ENCODE measurements around the gene ST6GALNAC5.

GRCh38 chr1:76919085-76919484 is 51.8 kb downstream of the ST6GALNAC5 start:
- TF ChIP-seq CTCF (IDR thresholded peaks at IDR 0.05) (no peak), POLR2AphosphoS5 (IDR thresholded peaks at IDR 0.05) (no peak), POLR2A (IDR thresholded peaks at IDR 0.05) (no peak)

All from sigmoid colon (tissue), 4 donors.